Tibial nerve (tissue), 3 donors: Measurements from ENCODE around the gene ARMS2.

Source experiments
- CTCF ChIP-seq, 5 experiments: fragments of 200-600 bp in 3 of 5; fragments of 450-650 bp in 2 of 5; sonication (generic) in 3 of 5; IDR thresholded peaks; one replicate each; pipeline ENCODE4 v1.5.1; 2016 to 2019; ENCODE audit warnings: antibody characterized with exemption in 5 of 5, mild to moderate bottlenecking in 3 of 5, moderate library complexity in 2 of 5
- POLR2A ChIP-seq, 2 donors: fragments of 450-650 bp; IDR thresholded peaks; one replicate each; pipeline ENCODE4 v1.6.1; 2017; ENCODE audit warnings: antibody characterized with exemption in 2 of 2, mild to moderate bottlenecking in 2 of 2, moderate library complexity in 2 of 2

- TF ChIP-seq CTCF (IDR thresholded peaks at IDR 0.05) (no peak), POLR2A (IDR thresholded peaks at IDR 0.05) (no peak)
Measured at GRCh38 chr10:122499491-122499941, 45.1 kb downstream of the ARMS2 start.
